HepG2 (cell line): ENCODE data around the gene JADE3. TPM values are rescaled to one million over a fixed set of nuclear protein-coding genes. Genes with fewer than 3 reads are reported as not detected.

Experiments used
- BRCA1 ChIP-seq: sonication (generic); formaldehyde crosslinking; IDR thresholded peaks from 2 replicates; pipeline ENCODE4 v1.4.0; 2020; ENCODE audit warnings: missing genetic modification reagents
- DNMT1 ChIP-seq: sonication (generic); formaldehyde crosslinking; IDR thresholded peaks from 2 replicates; pipeline ENCODE4 v1.5.1; 2020; ENCODE audit warnings: mild to moderate bottlenecking, missing genetic modification reagents
- GPBP1L1 ChIP-seq: sonication (generic); formaldehyde crosslinking; IDR thresholded peaks from 2 replicates; pipeline ENCODE4 v1.5.0; 2020; ENCODE audit warnings: mild to moderate bottlenecking, missing genetic modification reagents
- KAT7 ChIP-seq: IDR thresholded peaks from 2 replicates; pipeline ENCODE4 v1.6.1; 2018; ENCODE audit warnings: borderline replicate concordance, missing compliant biosample characterization
- NFKBIZ ChIP-seq: IDR thresholded peaks from 2 replicates; pipeline ENCODE4 v1.6.1; 2018; ENCODE audit warnings: missing genetic modification reagents, missing compliant biosample characterization
- NR2C2 ChIP-seq: sonication (generic); formaldehyde crosslinking; IDR thresholded peaks from 2 replicates; pipeline ENCODE4 v1.4.0; 2020; ENCODE audit warnings: missing genetic modification reagents, mild to moderate bottlenecking, moderate library complexity, borderline replicate concordance
- SMAD1 ChIP-seq: sonication (generic); formaldehyde crosslinking; IDR thresholded peaks from 2 replicates; pipeline ENCODE4 v1.4.0; 2020; ENCODE audit warnings: missing genetic modification reagents, low read depth, mild to moderate bottlenecking, borderline replicate concordance
- SRF ChIP-seq: IDR thresholded peaks from 2 replicates; pipeline ENCODE4 v1.6.1; 2011; ENCODE audit warnings: mild to moderate bottlenecking, low read depth, low read length, moderate library complexity
- TRIM22 ChIP-seq: fragments of 450-650 bp; IDR thresholded peaks from 2 replicates; pipeline ENCODE4 v1.6.1; 2017
- U2AF1 ChIP-seq: fragments of 200-400 bp; formaldehyde crosslinking; optimal IDR thresholded peaks from 2 replicates; pipeline ENCODE3; 2017; ENCODE audit warnings: mild to moderate bottlenecking, low read depth, low read length
- ZBTB10 ChIP-seq: sonication (generic); formaldehyde crosslinking; IDR thresholded peaks from 2 replicates; pipeline ENCODE4 v1.4.0; 2020; ENCODE audit warnings: missing genetic modification reagents, borderline replicate concordance
- ZNF292 ChIP-seq: sonication (generic); formaldehyde crosslinking; IDR thresholded peaks from 2 replicates; pipeline ENCODE4 v1.8.1; 2022; ENCODE audit warnings: mild to moderate bottlenecking, low read depth, missing genetic modification reagents, borderline replicate concordance
- ZNF841 ChIP-seq: sonication (generic); formaldehyde crosslinking; IDR thresholded peaks from 2 replicates; pipeline ENCODE4 v1.8.1; 2023; ENCODE audit warnings: missing genetic modification reagents, borderline replicate concordance
- ZNF850 ChIP-seq: sonication (generic); formaldehyde crosslinking; conservative IDR thresholded peaks from 2 replicates; pipeline ENCODE4 v1.9.0; 2021; ENCODE audit warnings: mild to moderate bottlenecking, missing genetic modification reagents
- polyA plus RNA-seq, 8 experiments: library from polyadenylated mRNA; depleted of rRNA in 3 of 8; stranded (reverse) in 7 of 8; unstranded in 1 of 8; fragments of >200 nt; fragmentation: Illumina TruSeq in 4 of 8; extraction: Trizol in 4 of 8; gene quantifications; 2 replicates each; pipeline versions ENCODE4 v1.2.1 to v1.2.3, GENCODE V29; 2011 to 2016; ENCODE audit warnings: low read depth in 4 of 8, missing spikeins in 1 of 8, mixed read lengths in 1 of 8; ENCODE audit not compliant: insufficient read depth in 1 of 8
- total RNA-seq, 5 experiments: library from RNA; depleted of rRNA; stranded (reverse); fragments of >200 nt; fragmentation: Illumina TruSeq; extraction: Trizol; gene quantifications; 2 replicates each; pipeline ENCODE4 v1.2.3, GENCODE V29; 2016; ENCODE audit warnings: low read depth in 1 of 5
- TF ChIP-seq, protein P1 (sequence below): IDR thresholded peaks from 2 replicates; pipeline ENCODE4 v1.6.1; 2016; ENCODE audit warnings: low read depth, missing genetic modification reagents, missing compliant biosample characterization
- TF ChIP-seq, protein P2 (sequence below): sonication (generic); formaldehyde crosslinking; conservative IDR thresholded peaks from 2 replicates; pipeline ENCODE4 v1.8.0; 2022; ENCODE audit warnings: missing genetic modification reagents

The JADE3 gene
- total and polyA plus RNA-seq, 2 of the 13 experiments (the other 11 are each of a cell fraction or from before 2014, with no cell fraction given): 7.7 to 7.8 TPM

DNA sequence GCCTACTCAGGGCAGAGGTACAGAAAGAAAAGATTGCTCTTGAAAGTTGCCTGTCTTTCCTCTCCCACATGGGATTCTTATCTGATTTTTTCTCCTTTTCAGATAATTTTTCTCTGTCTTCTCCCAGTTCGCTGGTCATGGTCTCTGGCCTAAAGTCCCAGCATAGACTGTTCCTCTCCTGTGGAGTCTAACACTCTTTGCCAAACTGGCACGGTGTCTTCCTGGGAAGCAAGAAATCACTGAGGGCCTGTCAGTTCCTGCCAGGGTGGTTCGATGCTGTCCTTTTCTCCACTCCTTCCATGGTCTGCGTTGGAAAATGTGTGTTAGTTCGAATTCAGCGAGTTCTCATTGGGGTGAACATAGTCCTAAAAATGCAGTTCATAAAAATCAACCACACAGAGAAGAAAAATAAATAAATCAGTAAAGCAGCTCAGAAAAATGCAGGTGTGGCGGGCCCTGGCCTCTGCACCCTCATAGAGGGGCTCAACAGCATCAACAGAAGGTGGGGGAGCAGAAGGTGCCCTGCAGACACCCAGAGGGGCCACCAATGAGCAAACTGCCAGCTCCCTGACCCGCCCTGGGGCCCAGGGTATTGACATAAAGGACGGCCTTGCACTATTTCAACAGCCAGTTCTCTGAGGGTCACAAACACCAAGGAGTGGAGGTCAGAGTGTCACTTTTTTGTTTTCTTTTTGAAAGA is 168.1 kb downstream of the JADE3 start (continued):
- TF ChIP-seq ZBTB10 (CRISPR knock-in tag): 0 out of 2 replicates have a peak, but pooled peaks have one; percentile 36
- TF ChIP-seq GPBP1L1 (CRISPR knock-in tag): no peak
- TF ChIP-seq, protein P1, sequence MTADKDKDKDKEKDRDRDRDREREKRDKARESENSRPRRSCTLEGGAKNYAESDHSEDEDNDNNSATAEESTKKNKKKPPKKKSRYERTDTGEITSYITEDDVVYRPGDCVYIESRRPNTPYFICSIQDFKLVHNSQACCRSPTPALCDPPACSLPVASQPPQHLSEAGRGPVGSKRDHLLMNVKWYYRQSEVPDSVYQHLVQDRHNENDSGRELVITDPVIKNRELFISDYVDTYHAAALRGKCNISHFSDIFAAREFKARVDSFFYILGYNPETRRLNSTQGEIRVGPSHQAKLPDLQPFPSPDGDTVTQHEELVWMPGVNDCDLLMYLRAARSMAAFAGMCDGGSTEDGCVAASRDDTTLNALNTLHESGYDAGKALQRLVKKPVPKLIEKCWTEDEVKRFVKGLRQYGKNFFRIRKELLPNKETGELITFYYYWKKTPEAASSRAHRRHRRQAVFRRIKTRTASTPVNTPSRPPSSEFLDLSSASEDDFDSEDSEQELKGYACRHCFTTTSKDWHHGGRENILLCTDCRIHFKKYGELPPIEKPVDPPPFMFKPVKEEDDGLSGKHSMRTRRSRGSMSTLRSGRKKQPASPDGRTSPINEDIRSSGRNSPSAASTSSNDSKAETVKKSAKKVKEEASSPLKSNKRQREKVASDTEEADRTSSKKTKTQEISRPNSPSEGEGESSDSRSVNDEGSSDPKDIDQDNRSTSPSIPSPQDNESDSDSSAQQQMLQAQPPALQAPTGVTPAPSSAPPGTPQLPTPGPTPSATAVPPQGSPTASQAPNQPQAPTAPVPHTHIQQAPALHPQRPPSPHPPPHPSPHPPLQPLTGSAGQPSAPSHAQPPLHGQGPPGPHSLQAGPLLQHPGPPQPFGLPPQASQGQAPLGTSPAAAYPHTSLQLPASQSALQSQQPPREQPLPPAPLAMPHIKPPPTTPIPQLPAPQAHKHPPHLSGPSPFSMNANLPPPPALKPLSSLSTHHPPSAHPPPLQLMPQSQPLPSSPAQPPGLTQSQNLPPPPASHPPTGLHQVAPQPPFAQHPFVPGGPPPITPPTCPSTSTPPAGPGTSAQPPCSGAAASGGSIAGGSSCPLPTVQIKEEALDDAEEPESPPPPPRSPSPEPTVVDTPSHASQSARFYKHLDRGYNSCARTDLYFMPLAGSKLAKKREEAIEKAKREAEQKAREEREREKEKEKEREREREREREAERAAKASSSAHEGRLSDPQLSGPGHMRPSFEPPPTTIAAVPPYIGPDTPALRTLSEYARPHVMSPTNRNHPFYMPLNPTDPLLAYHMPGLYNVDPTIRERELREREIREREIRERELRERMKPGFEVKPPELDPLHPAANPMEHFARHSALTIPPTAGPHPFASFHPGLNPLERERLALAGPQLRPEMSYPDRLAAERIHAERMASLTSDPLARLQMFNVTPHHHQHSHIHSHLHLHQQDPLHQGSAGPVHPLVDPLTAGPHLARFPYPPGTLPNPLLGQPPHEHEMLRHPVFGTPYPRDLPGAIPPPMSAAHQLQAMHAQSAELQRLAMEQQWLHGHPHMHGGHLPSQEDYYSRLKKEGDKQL (CRISPR knock-in tag): peak; percentile 88
- no peak for TF ChIP-seq SMAD1 (CRISPR knock-in tag)
- no peak for TF ChIP-seq U2AF1
- 0 out of 2 replicates have a peak, but pooled peaks have one; percentile 28 for TF ChIP-seq ZNF292
- no peak for TF ChIP-seq BRCA1 (CRISPR knock-in tag)
- peak; percentile 82 for TF ChIP-seq NR2C2 (CRISPR knock-in tag)
- TF ChIP-seq, protein P2, sequence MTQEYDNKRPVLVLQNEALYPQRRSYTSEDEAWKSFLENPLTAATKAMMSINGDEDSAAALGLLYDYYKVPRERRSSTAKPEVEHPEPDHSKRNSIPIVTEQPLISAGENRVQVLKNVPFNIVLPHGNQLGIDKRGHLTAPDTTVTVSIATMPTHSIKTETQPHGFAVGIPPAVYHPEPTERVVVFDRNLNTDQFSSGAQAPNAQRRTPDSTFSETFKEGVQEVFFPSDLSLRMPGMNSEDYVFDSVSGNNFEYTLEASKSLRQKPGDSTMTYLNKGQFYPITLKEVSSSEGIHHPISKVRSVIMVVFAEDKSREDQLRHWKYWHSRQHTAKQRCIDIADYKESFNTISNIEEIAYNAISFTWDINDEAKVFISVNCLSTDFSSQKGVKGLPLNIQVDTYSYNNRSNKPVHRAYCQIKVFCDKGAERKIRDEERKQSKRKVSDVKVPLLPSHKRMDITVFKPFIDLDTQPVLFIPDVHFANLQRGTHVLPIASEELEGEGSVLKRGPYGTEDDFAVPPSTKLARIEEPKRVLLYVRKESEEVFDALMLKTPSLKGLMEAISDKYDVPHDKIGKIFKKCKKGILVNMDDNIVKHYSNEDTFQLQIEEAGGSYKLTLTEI (CRISPR knock-in tag): no peak
- no peak for TF ChIP-seq ZNF850
- TF ChIP-seq ZNF841 (CRISPR knock-in tag): no peak
- no peak for TF ChIP-seq TRIM22
- TF ChIP-seq DNMT1: no peak
- TF ChIP-seq SRF: no peak
- TF ChIP-seq KAT7 (CRISPR knock-in tag): no peak
- TF ChIP-seq NFKBIZ: no peak
